ENCODE data around the gene TRAIP. TPM values are rescaled to one million over a fixed set of nuclear protein-coding genes. Genes with fewer than 3 reads are reported as not detected.

The TRAIP gene
- total RNA-seq, 1 donor from 2014 or later = 2.6 TPM

GRCh38 chr3:49805897-49806701 is 50.3 kb downstream of the TRAIP start:
- Histone ChIP-seq H3K4me1 (ENCODE audit: control insufficient read depth in 3 of 3, insufficient read depth in 3 of 3, low read length in 3 of 3) (peaks cover 45 to 52% (median 48%) of the 10 kb centered on the region in 3 donors), H3K9me3 (ENCODE audit: control insufficient read depth in 3 of 3, low read length in 3 of 3) (no peaks in the 10 kb centered on the region), H3K27ac (ENCODE audit: low read depth, low read length) (peak overlapping the region; percentile 89), H3K36me3 (ENCODE audit: control insufficient read depth in 3 of 3, insufficient read depth in 3 of 3, low read length in 3 of 3) (peaks cover 6 to 10% (median 7%) of the 10 kb centered on the region in 3 donors), H3K27me3 (ENCODE audit: control insufficient read depth in 3 of 3, insufficient read depth in 3 of 3, low read length in 3 of 3) (no peaks in the 10 kb centered on the region), H3K9ac (ENCODE audit: low read depth in 1 of 3, low read length in 3 of 3) (peak overlapping the region; percentile 63 to 82 (median 64)), H3K4me3 (ENCODE audit: low read length in 3 of 3) (peak overlapping the region; percentile 25 to 94 (median 75))

- no peaks in the 10 kb centered on the region for H3K27me3 ChIP-seq (ENCODE audit: control insufficient read depth in 3 of 3, insufficient read depth in 3 of 3, low read length in 3 of 3)
- H3K27ac ChIP-seq (ENCODE audit: low read depth, low read length) = peak overlapping the region; percentile 89
- peaks cover 4 to 7% (median 5%) of the 10 kb centered on the region in 3 donors for H3K36me3 ChIP-seq (ENCODE audit: control insufficient read depth in 3 of 3, insufficient read depth in 3 of 3, low read length in 3 of 3)
- no peaks in the 10 kb centered on the region for H3K9me3 ChIP-seq (ENCODE audit: control insufficient read depth in 3 of 3, low read length in 3 of 3)
- H3K9ac ChIP-seq (ENCODE audit: low read depth in 1 of 3, low read length in 3 of 3) = peak overlapping the region; percentile 63 to 82 (median 64)
- peaks cover 45 to 51% (median 48%) of the 10 kb centered on the region in 3 donors for H3K4me1 ChIP-seq (ENCODE audit: control insufficient read depth in 3 of 3, insufficient read depth in 3 of 3, low read length in 3 of 3)
- H3K4me3 ChIP-seq (ENCODE audit: low read length in 3 of 3) = peak overlapping the region; percentile 75 to 94 (median 93)
These were observed 51.0 kb downstream of the TRAIP start for GRCh38 chr3:49805367-49805782.

GRCh38 chr3:49804141-49805041 is 52.0 kb downstream of the TRAIP start:
- Histone ChIP-seq H3K27ac (ENCODE audit: low read depth, low read length) (peak overlapping the region; percentile 89), H3K9me3 (ENCODE audit: control insufficient read depth in 3 of 3, low read length in 3 of 3) (no peaks in the 10 kb centered on the region), H3K9ac (ENCODE audit: low read depth in 1 of 3, low read length in 3 of 3) (peak overlapping the region; percentile 63 to 87 (median 82)), H3K4me3 (ENCODE audit: low read length in 3 of 3) (peak overlapping the region; percentile 75 to 94 (median 93)), H3K36me3 (ENCODE audit: control insufficient read depth in 3 of 3, insufficient read depth in 3 of 3, low read length in 3 of 3) (peaks cover 0 to 4% (median 3%) of the 10 kb centered on the region in 3 donors), H3K4me1 (ENCODE audit: control insufficient read depth in 3 of 3, insufficient read depth in 3 of 3, low read length in 3 of 3) (peaks cover 45 to 51% (median 48%) of the 10 kb centered on the region in 3 donors), H3K27me3 (ENCODE audit: control insufficient read depth in 3 of 3, insufficient read depth in 3 of 3, low read length in 3 of 3) (no peaks in the 10 kb centered on the region)

- Histone ChIP-seq H3K4me1 (ENCODE audit: control insufficient read depth in 3 of 3, insufficient read depth in 3 of 3, low read length in 3 of 3) (peaks cover 45 to 51% (median 48%) of the 10 kb centered on the region in 3 donors), H3K27ac (ENCODE audit: low read depth, low read length) (peak overlapping the region; percentile 89), H3K4me3 (ENCODE audit: low read length in 3 of 3) (peak overlapping the region; percentile 75 to 94 (median 93)), H3K27me3 (ENCODE audit: control insufficient read depth in 3 of 3, insufficient read depth in 3 of 3, low read length in 3 of 3) (no peaks in the 10 kb centered on the region), H3K36me3 (ENCODE audit: control insufficient read depth in 3 of 3, insufficient read depth in 3 of 3, low read length in 3 of 3) (no peaks in the 10 kb centered on the region), H3K9me3 (ENCODE audit: control insufficient read depth in 3 of 3, low read length in 3 of 3) (no peaks in the 10 kb centered on the region), H3K9ac (ENCODE audit: low read depth in 1 of 3, low read length in 3 of 3) (peak overlapping the region; percentile 81 to 87 (median 82))
These were observed 52.8 kb downstream of the TRAIP start for GRCh38 chr3:49803465-49804140.

- H3K4me3 ChIP-seq (ENCODE audit: low read length in 3 of 3) = peak within 1 kb of the TSS; percentile 86 to 94 (median 93)
- no peaks in the 10 kb centered on the region for H3K9me3 ChIP-seq (ENCODE audit: control insufficient read depth in 3 of 3, low read length in 3 of 3)
- H3K4me1 ChIP-seq (ENCODE audit: control insufficient read depth in 3 of 3, insufficient read depth in 3 of 3, low read length in 3 of 3) = peaks cover 44 to 46% (median 44%) of the 10 kb centered on the region in 3 donors
- H3K27ac ChIP-seq (ENCODE audit: low read depth, low read length) = peak within 1 kb of the TSS; percentile 89
- H3K36me3 ChIP-seq (ENCODE audit: control insufficient read depth in 3 of 3, insufficient read depth in 3 of 3, low read length in 3 of 3) = no peaks in the 10 kb centered on the region
- H3K27me3 ChIP-seq (ENCODE audit: control insufficient read depth in 3 of 3, insufficient read depth in 3 of 3, low read length in 3 of 3) = no peaks in the 10 kb centered on the region
- peak within 1 kb of the TSS; percentile 81 to 87 (median 82) for H3K9ac ChIP-seq (ENCODE audit: low read depth in 1 of 3, low read length in 3 of 3)
These were observed 53.5 kb downstream of the TRAIP start, which contains the start of gene INKA1 for GRCh38 chr3:49802719-49803464. Gene INKA1 (plus strand): TSS chr3:49803261. CDS start chr3:49803393, 132 bp downstream.

- H3K9me3 ChIP-seq (ENCODE audit: control insufficient read depth in 3 of 3, low read length in 3 of 3) = no peaks in the 10 kb centered on the region
- no peak overlapping the region for H3K27ac ChIP-seq (ENCODE audit: low read depth, low read length)
- H3K27me3 ChIP-seq (ENCODE audit: control insufficient read depth in 3 of 3, insufficient read depth in 3 of 3, low read length in 3 of 3) = no peaks in the 10 kb centered on the region
- H3K9ac ChIP-seq (ENCODE audit: low read depth in 1 of 3, low read length in 3 of 3) = no peak overlapping the region
- no peak overlapping the region for H3K4me3 ChIP-seq (ENCODE audit: low read length in 3 of 3)
- H3K36me3 ChIP-seq (ENCODE audit: control insufficient read depth in 3 of 3, insufficient read depth in 3 of 3, low read length in 3 of 3) = no peaks in the 10 kb centered on the region
- peaks cover 27 to 29% (median 27%) of the 10 kb centered on the region in 3 donors for H3K4me1 ChIP-seq (ENCODE audit: control insufficient read depth in 3 of 3, insufficient read depth in 3 of 3, low read length in 3 of 3)
These were observed 55.2 kb downstream of the TRAIP start for GRCh38 chr3:49801160-49801559.

GRCh38 chr3:49799761-49800160 is 56.6 kb downstream of the TRAIP start, which contains the start of gene CDHR4:
Gene CDHR4 (minus strand): TSS chr3:49799873. CDS start chr3:49799812, 61 bp downstream.
- no peak within 1 kb of the TSS for H3K9ac ChIP-seq (ENCODE audit: low read depth in 1 of 3, low read length in 3 of 3)
- H3K27ac ChIP-seq (ENCODE audit: low read depth, low read length) = no peak within 1 kb of the TSS
- H3K9me3 ChIP-seq (ENCODE audit: control insufficient read depth in 3 of 3, low read length in 3 of 3) = no peaks in the 10 kb centered on the region

GRCh38 chr3:49799105-49799504 is 57.3 kb downstream of the TRAIP start:
- Histone ChIP-seq H3K9ac (ENCODE audit: low read depth in 1 of 3, low read length in 3 of 3) (no peak overlapping the region), H3K9me3 (ENCODE audit: control insufficient read depth in 3 of 3, low read length in 3 of 3) (no peaks in the 10 kb centered on the region), H3K4me3 (ENCODE audit: low read length in 3 of 3) (no peak overlapping the region), H3K36me3 (ENCODE audit: control insufficient read depth in 3 of 3, insufficient read depth in 3 of 3, low read length in 3 of 3) (no peaks in the 10 kb centered on the region), H3K4me1 (ENCODE audit: control insufficient read depth in 3 of 3, insufficient read depth in 3 of 3, low read length in 3 of 3) (peaks cover 8 to 9% (median 8%) of the 10 kb centered on the region in 3 donors), H3K27ac (ENCODE audit: low read depth, low read length) (no peak overlapping the region), H3K27me3 (ENCODE audit: control insufficient read depth in 3 of 3, insufficient read depth in 3 of 3, low read length in 3 of 3) (no peaks in the 10 kb centered on the region)

More at GRCh38 chr3:49799761-49800160, 56.6 kb downstream of the TRAIP start, which contains the start of gene CDHR4:
- peaks cover 14 to 16% (median 14%) of the 10 kb centered on the region in 3 donors for H3K4me1 ChIP-seq (ENCODE audit: control insufficient read depth in 3 of 3, insufficient read depth in 3 of 3, low read length in 3 of 3)
- H3K36me3 ChIP-seq (ENCODE audit: control insufficient read depth in 3 of 3, insufficient read depth in 3 of 3, low read length in 3 of 3) = no peaks in the 10 kb centered on the region
- no peaks in the 10 kb centered on the region for H3K27me3 ChIP-seq (ENCODE audit: control insufficient read depth in 3 of 3, insufficient read depth in 3 of 3, low read length in 3 of 3)
- H3K4me3 ChIP-seq (ENCODE audit: low read length in 3 of 3) = no peak within 1 kb of the TSS
